M059J (cell line): ENCODE measurements around the gene NXPH4. TPM values are rescaled to one million over a fixed set of nuclear protein-coding genes. Genes with fewer than 3 reads are reported as not detected.

ENCODE experiments used
- DNase-seq: peaks from one replicate; pipeline ENCODE4 v3.0.0-alpha.2; 2012; ENCODE audit warnings: low read depth
- total RNA-seq: library from RNA; depleted of rRNA; stranded (reverse); fragments of >200 nt; shearing (Covaris generic); gene quantifications from 2 replicates; pipeline ENCODE4 v1.2.3, GENCODE V29; 2014

Gene NXPH4
- total RNA-seq, 1 experiment from 2014 or later = 6.8 TPM

DNA sequence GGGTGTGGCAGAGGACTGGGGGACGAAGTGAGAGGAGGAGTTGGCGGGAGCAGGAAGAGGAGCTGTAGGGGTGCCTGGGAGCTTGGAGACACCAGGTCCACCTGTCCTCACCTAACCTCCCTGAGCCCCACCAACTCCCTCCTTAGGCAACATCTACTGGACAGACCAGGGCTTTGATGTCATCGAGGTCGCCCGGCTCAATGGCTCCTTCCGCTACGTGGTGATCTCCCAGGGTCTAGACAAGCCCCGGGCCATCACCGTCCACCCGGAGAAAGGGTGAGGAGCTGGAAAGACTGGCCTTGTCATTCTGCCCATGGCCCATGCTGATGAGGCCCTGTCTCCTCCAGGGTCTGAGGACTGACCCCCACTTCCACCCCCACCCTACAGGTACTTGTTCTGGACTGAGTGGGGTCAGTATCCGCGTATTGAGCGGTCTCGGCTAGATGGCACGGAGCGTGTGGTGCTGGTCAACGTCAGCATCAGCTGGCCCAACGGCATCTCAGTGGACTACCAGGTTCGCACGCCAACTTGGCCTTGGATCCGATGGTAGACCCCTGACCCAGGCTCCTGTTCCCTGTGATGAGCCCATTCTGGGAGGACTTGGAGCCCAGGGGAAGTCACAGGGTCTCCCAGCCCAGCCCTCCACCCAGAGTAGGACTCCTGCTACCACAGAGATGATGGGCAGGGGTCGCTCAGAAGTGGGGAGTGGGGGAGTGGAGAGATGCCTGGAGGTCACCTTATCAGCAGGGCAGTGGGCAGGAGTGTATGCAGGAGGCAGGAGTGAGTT is 32.5 kb upstream of the NXPH4 start:
- no peak for DNase-seq

DNA sequence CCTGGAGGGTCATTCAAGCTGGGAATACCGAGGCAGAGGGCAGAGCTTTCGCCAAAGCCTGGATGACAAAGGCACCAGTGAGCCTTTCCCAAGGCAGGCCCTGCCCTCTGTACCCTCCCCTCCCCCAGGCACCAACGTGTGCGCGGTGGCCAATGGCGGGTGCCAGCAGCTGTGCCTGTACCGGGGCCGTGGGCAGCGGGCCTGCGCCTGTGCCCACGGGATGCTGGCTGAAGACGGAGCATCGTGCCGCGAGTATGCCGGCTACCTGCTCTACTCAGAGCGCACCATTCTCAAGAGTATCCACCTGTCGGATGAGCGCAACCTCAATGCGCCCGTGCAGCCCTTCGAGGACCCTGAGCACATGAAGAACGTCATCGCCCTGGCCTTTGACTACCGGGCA is 31.2 kb upstream of the NXPH4 start:
- DNase-seq = no peak

DNA sequence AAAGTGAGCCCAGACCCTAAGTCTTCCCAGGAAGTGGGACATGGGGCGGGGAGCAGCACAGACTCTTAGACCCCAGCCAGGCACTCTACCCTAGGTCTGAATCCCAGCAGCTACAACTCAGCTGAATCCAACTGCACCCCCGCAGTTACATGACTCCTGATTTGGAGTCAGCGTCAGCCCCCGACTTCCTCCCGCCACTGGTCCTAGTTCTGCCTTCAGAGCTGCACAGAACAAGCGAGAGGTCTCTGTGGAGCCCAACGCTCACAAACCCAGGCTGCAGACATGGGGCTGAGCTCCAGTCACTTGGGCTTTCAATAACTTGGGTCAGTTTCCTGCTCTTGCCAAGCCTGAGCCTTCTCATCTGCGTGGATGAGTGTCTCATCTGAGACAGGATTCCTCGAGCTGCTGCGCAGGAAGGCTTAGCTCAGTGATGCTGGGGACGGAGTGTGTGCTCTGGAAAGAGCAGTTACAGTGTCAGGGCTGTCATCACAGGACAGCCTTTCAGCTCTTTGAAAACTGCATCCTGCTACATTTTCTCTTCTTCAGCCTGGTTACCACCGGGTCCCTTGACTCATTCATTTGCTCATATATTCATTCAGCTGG is 30.6 kb upstream of the NXPH4 start:
- no peak for DNase-seq

DNA sequence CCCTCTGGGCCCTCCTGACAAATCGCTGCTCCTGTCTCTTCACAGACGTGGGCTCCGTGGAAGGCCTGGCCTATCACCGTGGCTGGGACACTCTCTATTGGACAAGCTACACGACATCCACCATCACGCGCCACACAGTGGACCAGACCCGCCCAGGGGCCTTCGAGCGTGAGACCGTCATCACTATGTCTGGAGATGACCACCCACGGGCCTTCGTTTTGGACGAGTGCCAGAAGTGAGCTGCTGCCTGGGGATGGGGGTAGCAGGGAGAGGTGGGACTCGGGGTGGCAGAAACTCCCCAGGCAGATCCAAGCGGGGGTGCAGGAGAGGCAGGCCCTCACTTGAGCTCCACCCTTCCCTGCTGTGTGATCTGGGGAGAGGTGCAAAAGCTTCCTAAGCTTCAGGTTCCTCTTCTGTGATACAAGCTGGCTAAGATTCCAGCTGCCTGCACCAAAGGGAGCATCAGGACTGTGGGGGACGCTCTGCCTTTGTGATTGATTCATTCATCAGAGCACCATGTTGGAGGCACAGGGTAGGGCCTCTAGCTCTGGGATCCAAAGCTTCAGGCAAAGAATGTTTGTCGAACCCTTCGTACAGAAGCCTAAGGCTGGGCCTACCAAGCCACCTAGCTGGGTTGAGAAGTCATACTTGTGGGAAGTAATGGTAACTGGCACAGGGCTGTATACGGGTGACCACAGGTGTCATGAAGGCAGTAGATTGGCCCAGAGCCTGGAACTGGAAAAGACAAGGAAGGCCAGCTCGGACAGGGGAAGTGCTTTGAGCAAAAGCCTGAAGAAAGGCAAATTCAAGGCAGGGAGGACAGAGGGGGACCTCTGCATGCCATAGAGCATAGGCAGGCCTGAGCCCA is 29.1 kb upstream of the NXPH4 start:
- DNase-seq = no peak

DNA sequence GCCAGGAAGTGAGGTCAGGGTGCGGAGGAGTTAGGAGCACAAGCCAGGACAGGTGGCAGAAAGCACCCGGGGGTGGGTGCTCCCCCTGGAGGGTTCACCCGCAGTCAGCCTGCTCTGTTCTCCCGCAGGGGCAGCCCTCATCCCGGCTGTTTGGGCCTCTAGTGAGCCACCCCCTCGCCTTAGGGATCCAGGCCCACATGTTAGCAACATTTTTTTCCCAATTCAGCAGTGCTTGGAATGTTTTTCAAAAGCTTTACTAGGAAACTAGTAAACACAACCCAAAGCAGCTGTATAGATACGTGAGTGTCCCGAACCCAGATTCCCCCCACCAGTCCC is 28.5 kb upstream of the NXPH4 start:
- DNase-seq = no peak

DNA sequence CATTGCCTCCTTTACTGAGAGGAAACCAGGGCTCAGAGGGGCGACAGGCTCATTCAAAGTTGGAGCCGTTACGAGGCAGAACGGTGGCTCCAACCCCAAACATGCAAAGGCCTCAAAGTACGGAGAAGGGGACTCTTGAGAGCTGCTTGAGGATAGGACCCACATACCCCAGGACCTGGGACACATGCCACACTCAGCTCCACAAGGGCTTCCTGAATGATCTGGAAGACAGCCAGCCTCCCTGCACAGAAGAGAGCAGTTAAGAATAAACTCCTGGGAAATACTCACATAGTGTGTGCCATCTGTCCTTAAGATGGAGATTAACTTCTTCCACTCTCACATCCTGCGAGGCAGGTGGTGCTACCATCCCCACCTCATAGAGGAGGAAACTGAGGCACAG is 26.6 kb upstream of the NXPH4 start:
- peak; percentile 39 for DNase-seq

DNA sequence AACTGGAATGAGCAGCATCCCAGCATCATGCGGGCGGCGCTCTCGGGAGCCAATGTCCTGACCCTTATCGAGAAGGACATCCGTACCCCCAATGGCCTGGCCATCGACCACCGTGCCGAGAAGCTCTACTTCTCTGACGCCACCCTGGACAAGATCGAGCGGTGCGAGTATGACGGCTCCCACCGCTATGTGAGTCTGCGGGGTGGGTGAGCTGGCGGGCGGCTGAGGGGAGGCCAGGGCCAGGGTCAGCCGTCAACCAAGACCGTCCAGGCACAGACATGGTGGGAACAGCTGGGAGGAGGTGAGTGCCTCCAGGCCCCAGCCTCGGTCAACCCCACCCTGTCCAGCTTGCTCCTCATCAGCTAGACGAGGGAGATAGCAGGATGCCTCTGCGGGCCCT is 25.8 kb upstream of the NXPH4 start:
- DNase-seq = no peak

DNA sequence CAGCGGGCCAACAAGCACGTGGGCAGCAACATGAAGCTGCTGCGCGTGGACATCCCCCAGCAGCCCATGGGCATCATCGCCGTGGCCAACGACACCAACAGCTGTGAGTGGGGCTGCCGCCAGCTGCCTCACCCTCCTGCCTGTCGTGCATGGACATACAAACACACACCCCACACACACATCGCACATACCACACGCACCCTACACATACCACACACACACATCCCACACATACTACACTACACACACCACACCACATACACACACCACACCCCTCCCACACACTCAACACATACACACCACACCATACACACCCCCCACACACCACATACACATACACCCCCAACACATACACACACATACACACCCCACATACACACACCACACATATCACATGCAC is 25.2 kb upstream of the NXPH4 start:
- no peak for DNase-seq

DNA sequence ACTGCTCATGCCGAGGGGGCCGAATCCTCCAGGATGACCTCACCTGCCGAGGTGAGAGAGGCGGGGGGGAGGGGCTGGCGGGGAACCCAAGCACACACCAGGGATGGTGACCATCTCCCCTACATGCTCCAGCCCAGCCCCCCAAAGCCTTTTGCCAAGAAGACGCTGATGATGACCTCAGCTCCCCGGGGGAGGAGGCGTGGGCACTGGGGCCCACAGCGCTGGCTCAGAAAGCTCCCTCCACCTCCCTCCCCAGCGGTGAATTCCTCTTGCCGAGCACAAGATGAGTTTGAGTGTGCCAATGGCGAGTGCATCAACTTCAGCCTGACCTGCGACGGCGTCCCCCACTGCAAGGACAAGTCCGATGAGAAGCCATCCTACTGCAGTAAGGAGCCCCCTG is 23.7 kb upstream of the NXPH4 start:
- DNase-seq = no peak

DNA sequence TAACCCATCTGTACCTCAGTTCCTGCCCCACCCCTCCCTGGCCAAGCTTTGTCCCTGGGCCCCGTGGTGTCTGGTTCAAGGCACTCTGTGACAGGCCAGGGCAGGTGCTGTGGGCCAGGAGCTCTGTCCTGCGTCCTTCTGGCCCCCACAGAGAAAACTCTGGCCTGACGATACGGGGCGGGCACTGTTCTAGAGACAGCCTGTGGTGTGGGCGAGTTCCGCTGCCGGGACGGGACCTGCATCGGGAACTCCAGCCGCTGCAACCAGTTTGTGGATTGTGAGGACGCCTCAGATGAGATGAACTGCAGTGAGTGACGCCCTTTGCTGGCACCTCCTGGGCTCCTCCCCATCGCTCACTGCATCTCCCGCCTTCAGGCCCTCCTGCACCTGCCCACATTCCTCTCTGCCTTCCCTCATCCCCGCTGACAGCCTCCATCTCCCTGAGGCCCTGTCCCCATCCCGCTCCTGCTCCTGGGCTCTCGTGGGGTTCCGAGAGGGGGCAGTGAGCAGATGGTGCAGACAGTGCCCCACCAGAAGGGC is 22.8 kb upstream of the NXPH4 start:
- DNase-seq = no peak

DNA sequence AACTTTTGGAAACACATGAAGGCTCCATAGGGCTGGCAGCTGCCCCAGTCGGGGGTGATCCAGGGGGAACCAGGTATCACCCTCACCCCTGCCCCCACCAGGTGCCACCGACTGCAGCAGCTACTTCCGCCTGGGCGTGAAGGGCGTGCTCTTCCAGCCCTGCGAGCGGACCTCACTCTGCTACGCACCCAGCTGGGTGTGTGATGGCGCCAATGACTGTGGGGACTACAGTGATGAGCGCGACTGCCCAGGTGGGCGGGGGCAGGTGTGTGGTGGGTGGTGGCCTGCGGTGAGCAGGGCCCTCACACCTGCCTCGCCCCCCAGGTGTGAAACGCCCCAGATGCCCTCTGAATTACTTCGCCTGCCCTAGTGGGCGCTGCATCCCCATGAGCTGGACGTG is 22.3 kb upstream of the NXPH4 start:
- no peak for DNase-seq

DNA sequence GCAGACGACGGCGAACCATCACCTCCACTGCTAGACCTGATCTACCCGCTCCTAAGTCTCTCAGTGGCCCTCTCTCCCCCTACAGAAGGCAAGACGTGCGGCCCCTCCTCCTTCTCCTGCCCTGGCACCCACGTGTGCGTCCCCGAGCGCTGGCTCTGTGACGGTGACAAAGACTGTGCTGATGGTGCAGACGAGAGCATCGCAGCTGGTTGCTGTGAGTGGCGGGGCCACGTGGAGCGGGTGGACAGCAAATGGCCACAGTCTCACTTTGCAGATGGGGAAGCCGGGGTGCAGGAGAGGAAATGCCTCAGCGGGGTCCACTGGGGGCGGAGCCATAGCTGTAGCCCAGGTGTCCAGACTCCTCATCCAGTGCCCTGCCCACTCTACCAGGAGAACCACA is 21.4 kb upstream of the NXPH4 start:
- no peak for DNase-seq

DNA sequence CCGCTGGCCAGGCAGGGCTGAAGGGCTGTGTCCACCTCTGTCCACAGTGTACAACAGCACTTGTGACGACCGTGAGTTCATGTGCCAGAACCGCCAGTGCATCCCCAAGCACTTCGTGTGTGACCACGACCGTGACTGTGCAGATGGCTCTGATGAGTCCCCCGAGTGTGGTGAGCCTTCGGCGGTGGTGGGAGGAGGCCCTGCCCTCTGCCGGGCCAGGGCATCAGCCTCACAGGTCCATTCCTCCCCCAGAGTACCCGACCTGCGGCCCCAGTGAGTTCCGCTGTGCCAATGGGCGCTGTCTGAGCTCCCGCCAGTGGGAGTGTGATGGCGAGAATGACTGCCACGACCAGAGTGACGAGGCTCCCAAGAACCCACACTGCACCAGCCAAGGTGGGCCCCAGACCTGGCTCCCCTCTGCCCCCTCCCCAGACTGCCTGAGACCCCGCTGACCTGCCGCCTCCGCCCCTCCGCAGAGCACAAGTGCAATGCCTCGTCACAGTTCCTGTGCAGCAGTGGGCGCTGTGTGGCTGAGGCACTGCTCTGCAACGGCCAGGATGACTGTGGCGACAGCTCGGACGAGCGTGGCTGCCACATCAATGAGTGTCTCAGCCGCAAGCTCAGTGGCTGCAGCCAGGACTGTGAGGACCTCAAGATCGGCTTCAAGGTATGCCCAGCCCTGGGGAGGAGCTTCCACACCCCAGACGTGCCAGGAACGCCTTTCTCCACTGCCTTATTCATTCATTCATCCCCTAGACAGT is 20.8 kb upstream of the NXPH4 start:
- DNase-seq = no peak

DNA sequence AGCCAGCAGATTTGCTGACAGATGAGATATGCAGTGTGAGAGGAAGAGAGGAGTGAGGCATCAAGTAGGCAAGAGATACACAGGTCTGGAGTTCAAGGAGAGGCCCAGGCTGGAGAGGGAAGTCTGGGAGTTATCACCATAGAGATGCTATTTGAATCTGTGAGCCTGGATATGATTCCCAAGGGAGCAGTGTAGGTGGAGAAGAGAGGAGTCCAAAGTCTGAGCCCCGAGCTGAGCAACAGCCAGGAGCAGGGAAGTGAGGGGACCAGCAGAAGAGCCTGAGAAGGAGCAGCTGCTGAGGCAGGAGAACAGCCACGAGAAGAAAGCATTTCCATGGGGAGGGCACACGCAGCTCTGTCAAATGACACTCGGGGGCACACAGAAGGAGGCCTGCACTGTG is 20.2 kb upstream of the NXPH4 start:
- no peak for DNase-seq

DNA sequence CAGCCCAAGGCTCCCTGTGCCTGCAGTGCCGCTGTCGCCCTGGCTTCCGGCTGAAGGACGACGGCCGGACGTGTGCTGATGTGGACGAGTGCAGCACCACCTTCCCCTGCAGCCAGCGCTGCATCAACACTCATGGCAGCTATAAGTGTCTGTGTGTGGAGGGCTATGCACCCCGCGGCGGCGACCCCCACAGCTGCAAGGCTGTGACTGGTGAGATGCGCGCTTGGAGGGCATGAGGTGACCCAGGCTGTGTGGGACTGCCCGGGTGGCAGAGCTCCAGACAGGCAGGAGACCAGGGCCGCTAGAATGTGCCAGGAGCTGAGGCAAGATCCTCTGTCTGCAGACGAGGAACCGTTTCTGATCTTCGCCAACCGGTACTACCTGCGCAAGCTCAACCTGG is 19.6 kb upstream of the NXPH4 start:
- DNase-seq = no peak

DNA sequence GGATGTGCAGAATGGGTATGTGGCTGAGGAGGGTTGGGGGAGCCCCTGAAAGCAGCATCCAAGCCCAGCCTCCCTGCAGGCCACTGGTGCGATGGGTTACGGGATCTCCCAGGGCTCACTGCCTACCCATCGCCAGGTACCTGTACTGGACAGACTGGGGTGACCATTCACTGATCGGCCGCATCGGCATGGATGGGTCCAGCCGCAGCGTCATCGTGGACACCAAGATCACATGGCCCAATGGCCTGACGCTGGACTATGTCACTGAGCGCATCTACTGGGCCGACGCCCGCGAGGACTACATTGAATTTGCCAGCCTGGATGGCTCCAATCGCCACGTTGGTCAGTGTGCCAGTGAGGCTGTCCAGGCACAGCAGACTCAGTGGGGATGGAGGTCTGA is 18.3 kb upstream of the NXPH4 start:
- no peak for DNase-seq

DNA sequence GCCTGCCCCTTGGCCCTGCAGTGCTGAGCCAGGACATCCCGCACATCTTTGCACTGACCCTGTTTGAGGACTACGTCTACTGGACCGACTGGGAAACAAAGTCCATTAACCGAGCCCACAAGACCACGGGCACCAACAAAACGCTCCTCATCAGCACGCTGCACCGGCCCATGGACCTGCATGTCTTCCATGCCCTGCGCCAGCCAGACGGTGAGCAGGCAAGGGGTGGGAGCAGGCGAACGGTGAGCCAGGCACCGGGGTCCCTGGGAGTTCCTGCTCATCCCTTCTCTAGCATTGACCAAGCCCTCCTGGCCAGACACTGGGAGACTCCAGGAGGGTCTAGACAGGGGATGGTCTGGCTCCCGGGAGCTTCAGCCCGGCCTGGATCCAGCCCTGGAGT is 17.4 kb upstream of the NXPH4 start:
- no peak for DNase-seq

DNA sequence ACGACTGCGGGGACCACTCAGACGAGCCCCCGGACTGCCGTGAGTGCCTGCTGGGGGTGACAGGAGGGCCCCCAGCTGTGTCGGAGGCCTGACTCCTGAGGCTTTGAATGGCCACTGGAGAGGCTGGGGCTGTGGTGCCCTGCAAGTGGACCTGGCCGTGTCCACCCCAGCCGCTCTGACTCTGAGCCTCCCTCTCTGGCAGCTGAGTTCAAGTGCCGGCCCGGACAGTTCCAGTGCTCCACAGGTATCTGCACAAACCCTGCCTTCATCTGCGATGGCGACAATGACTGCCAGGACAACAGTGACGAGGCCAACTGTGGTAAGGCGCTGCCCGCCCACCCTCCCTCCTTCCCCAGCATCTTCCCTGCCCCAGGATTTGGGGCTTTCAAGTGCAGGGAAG is 16.1 kb upstream of the NXPH4 start:
- no peak for DNase-seq

DNA sequence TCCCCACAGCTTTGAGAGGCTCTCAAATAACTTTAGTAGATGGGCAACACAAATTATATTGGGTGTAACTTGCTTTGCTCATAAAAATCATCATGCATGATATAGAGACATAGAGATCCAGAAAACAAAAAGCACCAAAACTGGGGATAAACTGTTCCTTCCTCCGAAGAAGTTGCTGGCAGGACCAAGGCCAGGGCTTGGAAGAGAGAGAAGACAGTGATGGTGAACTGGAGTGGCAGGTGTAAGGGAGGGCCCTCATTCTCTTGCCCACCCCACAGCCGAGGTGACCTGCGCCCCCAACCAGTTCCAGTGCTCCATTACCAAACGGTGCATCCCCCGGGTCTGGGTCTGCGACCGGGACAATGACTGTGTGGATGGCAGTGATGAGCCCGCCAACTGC is 15.4 kb upstream of the NXPH4 start:
- DNase-seq = no peak

DNA sequence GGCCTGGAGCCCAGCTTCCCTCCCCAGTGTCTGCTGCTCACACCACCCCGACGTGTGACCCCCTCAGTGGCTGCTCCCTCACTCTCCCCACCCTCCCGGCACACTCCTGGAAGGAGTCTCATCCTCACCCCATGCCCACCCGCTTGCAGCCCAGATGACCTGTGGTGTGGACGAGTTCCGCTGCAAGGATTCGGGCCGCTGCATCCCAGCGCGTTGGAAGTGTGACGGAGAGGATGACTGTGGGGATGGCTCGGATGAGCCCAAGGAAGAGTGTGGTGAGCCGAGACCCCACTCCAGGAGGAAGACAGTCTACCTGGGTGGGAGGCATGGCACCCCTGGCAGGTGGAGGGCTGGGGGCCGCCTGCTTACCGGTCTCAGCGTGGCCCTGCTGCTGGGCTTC is 15.0 kb upstream of the NXPH4 start:
- DNase-seq = no peak

DNA sequence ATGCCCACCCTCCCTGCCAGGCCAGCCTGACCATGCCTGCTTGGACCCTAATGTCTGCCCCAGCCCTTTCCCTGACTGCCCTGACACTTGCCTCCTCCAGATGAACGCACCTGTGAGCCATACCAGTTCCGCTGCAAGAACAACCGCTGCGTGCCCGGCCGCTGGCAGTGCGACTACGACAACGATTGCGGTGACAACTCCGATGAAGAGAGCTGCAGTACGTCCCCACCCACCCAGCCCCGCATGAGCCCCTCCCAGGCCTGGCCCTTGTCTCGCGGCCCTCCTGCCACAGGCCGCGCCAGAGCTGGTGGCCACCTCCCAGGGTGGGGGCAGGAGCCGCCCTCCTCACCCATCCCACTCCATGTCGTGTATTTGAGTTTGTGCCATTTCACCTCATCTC is 14.3 kb upstream of the NXPH4 start:
- DNase-seq = no peak

DNA sequence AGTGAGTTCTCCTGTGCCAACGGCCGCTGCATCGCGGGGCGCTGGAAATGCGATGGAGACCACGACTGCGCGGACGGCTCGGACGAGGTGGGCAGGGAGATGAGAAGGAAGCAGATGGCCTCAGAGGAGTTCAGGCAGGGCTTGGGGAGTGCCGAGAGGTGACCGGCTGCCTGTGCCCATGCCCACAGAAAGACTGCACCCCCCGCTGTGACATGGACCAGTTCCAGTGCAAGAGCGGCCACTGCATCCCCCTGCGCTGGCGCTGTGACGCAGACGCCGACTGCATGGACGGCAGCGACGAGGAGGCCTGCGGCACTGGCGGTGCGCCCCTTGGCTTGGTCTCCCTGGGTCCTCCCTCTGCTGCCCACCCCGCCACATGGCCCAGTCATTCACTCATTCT is 13.4 kb upstream of the NXPH4 start:
- no peak for DNase-seq
